H1 (cell line): ENCODE data around the gene CPA4. TPM values are rescaled to one million over a fixed set of nuclear protein-coding genes. Genes with fewer than 3 reads are reported as not detected.

Experiments
- CTCF ChIA-PET: fragments of 300-600 bp; sonication (Branson Sonifier 250); formaldehyde crosslinking; loops from one replicate; lab custom pipeline; 2021; ENCODE audit not compliant: partially characterized antibody; lab: Charles Lee
- POLR2A ChIA-PET: fragments of 300-600 bp; sonication (Branson Sonifier 250); formaldehyde crosslinking; loops from one replicate; lab custom pipeline; 2021; ENCODE audit warnings: inconsistent platforms; ENCODE audit not compliant: partially characterized antibody; lab: Charles Lee
- DNase-seq, 2 experiments: peaks; one replicate each; pipeline versions ENCODE4 v3.0.0 to v3.0.0-alpha.2; 2010 to 2022; ENCODE audit warnings: low spot score in 2 of 2, low read depth in 1 of 2, mixed read lengths in 1 of 2
- FAIRE-seq: peaks from 2 replicates; lab custom pipeline; 2011; peaks lifted over from hg19 to GRCh38; lab: Jason Lieb, UNC
- H2AFZ ChIP-seq: 2 replicates; pipeline ENCODE4 v1.8.1; 2012; ENCODE audit warnings: low read length, inconsistent platforms
- H2AK5ac ChIP-seq: 2 replicates; pipeline ENCODE4 v1.6.1; 2013; ENCODE audit warnings: low read depth, low read length
- H2BK120ac ChIP-seq: replicated peaks from 2 replicates; pipeline ENCODE3; 2013; ENCODE audit warnings: low read depth, low read length, inconsistent platforms
- H2BK12ac ChIP-seq: 2 replicates; pipeline ENCODE4 v1.6.1; 2013; ENCODE audit warnings: low read depth, low read length
- H2BK15ac ChIP-seq: 2 replicates; pipeline ENCODE4 v1.6.1; 2013; ENCODE audit warnings: low read length
- H2BK20ac ChIP-seq: 2 replicates; pipeline ENCODE4 v1.6.1; 2013; ENCODE audit warnings: low read length
- H2BK5ac ChIP-seq: 2 replicates; pipeline ENCODE4 v1.6.1; 2013; ENCODE audit warnings: low read depth, low read length
- H3K14ac ChIP-seq: 2 replicates; pipeline ENCODE4 v1.6.1; 2013; ENCODE audit warnings: inconsistent platforms; ENCODE audit not compliant: insufficient read length
- H3K18ac ChIP-seq: 2 replicates; pipeline ENCODE4 v1.6.1; 2013; ENCODE audit warnings: low read length; ENCODE audit errors: extremely low read depth
- H3K23ac ChIP-seq: 2 replicates; pipeline ENCODE4 v1.6.1; 2013; ENCODE audit warnings: inconsistent platforms; ENCODE audit not compliant: insufficient read length
- H3K23me2 ChIP-seq: 2 replicates; pipeline ENCODE4 v1.6.1; 2013; ENCODE audit warnings: low read depth, low read length
- H3K27ac ChIP-seq: 2 replicates; pipeline ENCODE4 v1.6.1; 2011; ENCODE audit warnings: low read depth, low read length, inconsistent platforms
- H3K27me3 ChIP-seq, 4 experiments: replicated peaks in 1 of 4; 1 replicate in 1 of 4; 2 replicates in 3 of 4; pipeline versions ENCODE4 v1.6.1 to v1.8.1; 2011 to 2013; ENCODE audit warnings: low read length in 3 of 4, mild to moderate bottlenecking in 3 of 4, inconsistent platforms in 2 of 4, mixed read lengths in 2 of 4, moderate library complexity in 1 of 4; ENCODE audit not compliant: control insufficient read depth in 3 of 4, insufficient read depth in 3 of 4; ENCODE audit errors: extremely low read depth in 1 of 4
- H3K36me3 ChIP-seq, 4 experiments: 2 replicates each; pipeline versions ENCODE4 v1.6.1 to v1.8.1; 2011 to 2013; ENCODE audit warnings: mild to moderate bottlenecking in 4 of 4, low read length in 3 of 4, moderate library complexity in 2 of 4, control low read depth in 1 of 4, inconsistent platforms in 1 of 4; ENCODE audit not compliant: insufficient read depth in 4 of 4, control insufficient read depth in 2 of 4
- H3K4ac ChIP-seq: replicated peaks from 2 replicates; pipeline ENCODE3; 2013; ENCODE audit warnings: low read length, low read depth, mixed read lengths, inconsistent platforms; ENCODE audit not compliant: insufficient read length
- H3K4me1 ChIP-seq, 4 experiments: replicated peaks in 1 of 4; 1 replicate in 1 of 4; 2 replicates in 3 of 4; pipeline versions ENCODE4 v1.6.1 to v1.8.1; 2011 to 2013; ENCODE audit warnings: low read length in 3 of 4, inconsistent platforms in 2 of 4, mixed read lengths in 1 of 4; ENCODE audit not compliant: insufficient read depth in 4 of 4, control insufficient read depth in 3 of 4
- H3K4me2 ChIP-seq, 2 experiments: 2 replicates each; pipeline versions ENCODE4 v1.6.1 to v1.8.1; 2011 to 2013; ENCODE audit warnings: low read depth in 2 of 2, low read length in 2 of 2, control low read depth in 1 of 2, inconsistent platforms in 1 of 2, mild to moderate bottlenecking in 1 of 2; ENCODE audit not compliant: insufficient read depth in 1 of 2
- H3K4me3 ChIP-seq, 4 experiments: fragments of 200-600, 300-600 bp in 1 of 4; sonication (generic), shearing (Covaris generic), sonication (Bioruptor Twin) in 1 of 4; 2 replicates each; pipeline versions ENCODE4 v1.5.1 to v1.8.1; 2011 to 2016; ENCODE audit warnings: low read length in 4 of 4, low read depth in 3 of 4, control low read depth in 2 of 4, inconsistent platforms in 2 of 4, mild to moderate bottlenecking in 2 of 4, mixed read lengths in 1 of 4, moderate library complexity in 1 of 4; ENCODE audit not compliant: insufficient read depth in 2 of 4; ENCODE audit errors: extremely low read depth in 1 of 4
- H3K56ac ChIP-seq: replicated peaks from 2 replicates; pipeline ENCODE3; 2013; ENCODE audit warnings: low read depth, mild to moderate bottlenecking, mixed read lengths, low read length, inconsistent platforms; ENCODE audit not compliant: insufficient read length
- H3K79me1 ChIP-seq: 2 replicates; pipeline ENCODE4 v1.6.1; 2013; ENCODE audit warnings: low read depth, low read length, control low read depth
- H3K79me2 ChIP-seq, 2 experiments: 2 replicates each; pipeline versions ENCODE4 v1.6.1 to v1.8.1; 2012 to 2013; ENCODE audit warnings: low read length in 2 of 2, mild to moderate bottlenecking in 2 of 2, inconsistent platforms in 1 of 2; ENCODE audit not compliant: insufficient read depth in 2 of 2, control insufficient read depth in 1 of 2
- H3K9ac ChIP-seq, 4 experiments: replicated peaks in 1 of 4; 1 replicate in 1 of 4; 2 replicates in 3 of 4; pipeline versions ENCODE4 v1.6.1 to v1.8.1; 2011 to 2013; ENCODE audit warnings: low read depth in 3 of 4, low read length in 3 of 4, control low read depth in 2 of 4, mild to moderate bottlenecking in 2 of 4, moderate library complexity in 2 of 4, inconsistent platforms in 1 of 4; ENCODE audit errors: extremely low read depth in 1 of 4
- H3K9me3 ChIP-seq, 2 experiments: 2 replicates each; pipeline versions ENCODE4 v1.6.1 to v1.8.1; 2012 to 2013; ENCODE audit warnings: mild to moderate bottlenecking in 2 of 2, moderate library complexity in 2 of 2, control low read depth in 1 of 2, inconsistent platforms in 1 of 2, low read depth in 1 of 2, low read length in 1 of 2, mixed read lengths in 1 of 2; ENCODE audit not compliant: insufficient read depth in 2 of 2
- H4K20me1 ChIP-seq, 2 experiments: replicated peaks in 1 of 2; 2 replicates each; pipeline versions ENCODE3 to v1.8.1; 2011 to 2013; ENCODE audit warnings: inconsistent platforms in 2 of 2, low read length in 2 of 2, mild to moderate bottlenecking in 1 of 2; ENCODE audit not compliant: insufficient read depth in 2 of 2, control insufficient read depth in 1 of 2
- H4K5ac ChIP-seq: 2 replicates; pipeline ENCODE4 v1.6.1; 2013; ENCODE audit warnings: low read length, low read depth, mixed read lengths, inconsistent platforms; ENCODE audit not compliant: insufficient read length
- H4K8ac ChIP-seq: 2 replicates; pipeline ENCODE4 v1.8.0; 2013; ENCODE audit warnings: mild to moderate bottlenecking, moderate library complexity, low read length, inconsistent platforms; ENCODE audit not compliant: insufficient read depth; ENCODE audit errors: extremely low read depth
- H4K91ac ChIP-seq: replicated peaks from 2 replicates; pipeline ENCODE3; 2013; ENCODE audit warnings: low read length, mixed read lengths, inconsistent platforms; ENCODE audit not compliant: insufficient read length
- BCL11A ChIP-seq, 2 experiments: IDR thresholded peaks; one replicate each; pipeline ENCODE4 v1.6.1; 2011; ENCODE audit warnings: low read depth in 2 of 2, low read length in 2 of 2, mild to moderate bottlenecking in 2 of 2
- EP300 ChIP-seq, 2 experiments: IDR thresholded peaks; 1 replicate in 1 of 2; 2 replicates in 1 of 2; pipeline ENCODE4 v1.6.1; 2011 to 2012; ENCODE audit warnings: low read depth in 2 of 2, low read length in 2 of 2, mild to moderate bottlenecking in 2 of 2, borderline replicate concordance in 1 of 2, inconsistent platforms in 1 of 2, moderate library complexity in 1 of 2
- HDAC2 ChIP-seq, 2 experiments: fragments of 300-600 bp in 1 of 2; sonication (generic) in 1 of 2; IDR thresholded peaks; 2 replicates each; pipeline ENCODE4 v1.6.1; 2011 to 2012; ENCODE audit warnings: low read depth in 2 of 2, low read length in 2 of 2, mild to moderate bottlenecking in 2 of 2, moderate library complexity in 2 of 2, borderline replicate concordance in 1 of 2, inconsistent platforms in 1 of 2
- NANOG ChIP-seq: IDR thresholded peaks from 2 replicates; pipeline ENCODE4 v1.6.1; 2011; ENCODE audit warnings: low read length, low read depth, mild to moderate bottlenecking, inconsistent platforms; ENCODE audit not compliant: insufficient read depth, poor library complexity, severe bottlenecking
- SP1 ChIP-seq: IDR thresholded peaks from 2 replicates; pipeline ENCODE4 v1.6.1; 2011; ENCODE audit warnings: low read depth, low read length
- TAF1 ChIP-seq: IDR thresholded peaks from 2 replicates; pipeline ENCODE4 v1.6.1; 2011; ENCODE audit warnings: mild to moderate bottlenecking, low read depth, low read length
- WGBS, 2 experiments: shearing (Covaris generic) in 1 of 2; methylation state at CpG; one replicate each; pipeline versions ENCODE4 v1.1.6 to v1.1.7; 2013 to 2015; ENCODE audit warnings: low lambda C conversion rate in 2 of 2, mixed read lengths in 2 of 2, inconsistent platforms in 1 of 2, low coverage in 1 of 2, missing lambda C conversion rate in 1 of 2; ENCODE audit not compliant: insufficient replicate concordance in 2 of 2, insufficient coverage in 1 of 2, insufficient read length in 1 of 2; ENCODE audit errors: extremely low coverage in 1 of 2, missing lambda C conversion rate in 1 of 2; 5-methylcytosine and 5-hydroxymethylcytosine counted together
- polyA plus RNA-seq, 7 experiments: library from polyadenylated mRNA; depleted of rRNA in 3 of 7; stranded (reverse) in 5 of 7; unstranded in 2 of 7; fragments of >200 nt in 5 of 7; fragments of 200-250 nt in 2 of 7; gene quantifications; 1 replicate in 5 of 7; 2 replicates in 1 of 7; 4 replicates in 1 of 7; pipeline versions ENCODE4 v1.2.1 to v1.2.3, GENCODE V29; 2011 to 2013; ENCODE audit warnings: missing spikeins in 2 of 7, mixed read lengths in 2 of 7
- total RNA-seq: library from RNA; stranded (reverse); fragmentation: NEBNext Ultra II Directional; extraction: Animal tissue kit (Norgen Biotek cat#: 25700); gene quantifications from 2 replicates; pipeline ENCODE4 v1.2.1, GENCODE V29; 2021

The CPA4 gene
- total and polyA plus RNA-seq, 2 of the 8 experiments (the other 6 are each of a cell fraction or from before 2014, with no cell fraction given), result 0.03 TPM; not detected in 1

DNA sequence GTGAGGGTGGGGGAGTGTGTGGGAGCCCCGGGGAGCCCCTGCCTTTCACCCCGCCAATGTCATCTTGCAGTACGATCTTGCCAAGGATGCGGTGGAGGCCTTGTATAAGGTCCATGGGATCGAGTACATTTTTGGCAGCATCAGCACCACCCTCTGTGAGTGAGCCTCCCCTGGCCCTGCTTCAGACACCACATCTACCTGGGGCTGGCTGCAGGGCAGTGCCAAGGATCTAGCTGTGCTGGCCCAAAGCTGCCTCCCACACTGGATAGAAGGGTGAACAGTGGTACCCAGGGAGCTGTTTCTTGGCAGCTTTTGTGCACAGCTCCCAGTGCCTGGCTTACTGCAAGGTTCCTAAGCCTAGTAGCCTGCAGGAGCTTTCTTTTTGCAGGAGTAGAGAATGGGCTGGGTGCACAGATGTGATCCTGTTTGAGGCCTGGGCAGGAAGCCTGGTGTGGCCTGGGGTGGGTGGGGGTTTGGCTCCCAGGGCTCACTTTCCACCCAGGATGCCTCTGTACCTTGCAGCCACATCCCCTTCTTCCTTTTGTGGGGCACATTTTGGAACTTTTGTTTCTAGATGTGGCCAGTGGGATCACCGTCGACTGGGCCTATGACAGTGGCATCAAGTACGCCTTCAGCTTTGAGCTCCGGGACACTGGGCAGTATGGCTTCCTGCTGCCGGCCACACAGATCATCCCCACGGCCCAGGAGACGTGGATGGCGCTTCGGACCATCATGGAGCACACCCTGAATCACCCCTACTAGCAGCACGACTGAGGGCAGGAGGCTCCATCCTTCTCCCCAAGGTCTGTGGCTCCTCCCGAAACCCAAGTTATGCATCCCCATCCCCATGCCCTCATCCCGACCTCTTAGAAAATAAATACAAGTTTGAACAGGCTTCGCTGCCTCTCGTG, 75.1 kb downstream of the CPA4 start:
- H2BK120ac ChIP-seq, result no peak overlapping the region
- no peak overlapping the region for H3K23ac ChIP-seq
- no peak overlapping the region for H3K4ac ChIP-seq
- peak overlapping the region; percentile 39 for H4K91ac ChIP-seq
- CTCF ChIA-PET, result interaction anchor here (0.7 to 11.6 kb wide), 2 partner anchors 11 to 95 kb away, joined by 4 to 59 read pairs; partner anchors contain the start of gene CPA1
- no peak overlapping the region for H4K5ac ChIP-seq
- H3K27me3 ChIP-seq, result no peaks in the 10 kb centered on the region; a peak in 1 of 7 replicates
- H2BK20ac ChIP-seq, result no peak overlapping the region
- no peaks in the 10 kb centered on the region for H3K79me1 ChIP-seq
- H3K4me2 ChIP-seq, result no peak overlapping the region
- H4K8ac ChIP-seq, result peak overlapping the region; percentile 80; the same call in 1 of the 2 replicates
- FAIRE-seq (no peak), DNase-seq (no peak)
- no peak overlapping the region for H2BK5ac ChIP-seq
- POLR2A ChIA-PET, result no interaction called here
- WGBS, 2 experiments, result 93% methylated on average over 19 of the region's 19 CpGs; no CpG with 5 or more reads in 1 of the 2 experiments
- H3K27ac ChIP-seq, result no peak overlapping the region
- H3K56ac ChIP-seq, result no peak overlapping the region
- H3K9ac ChIP-seq, result no peak overlapping the region
- no peaks in the 10 kb centered on the region for H4K20me1 ChIP-seq
- H3K79me2 ChIP-seq, result no peaks in the 10 kb centered on the region
- no peaks in the 10 kb centered on the region for H3K23me2 ChIP-seq
- no peaks in the 10 kb centered on the region for H3K9me3 ChIP-seq
- H2AK5ac ChIP-seq, result 0 out of 2 replicates have a peak overlapping the region, but pooled peaks have one; percentile 24
- no peaks in the 10 kb centered on the region for H3K36me3 ChIP-seq
- no peak overlapping the region for H3K18ac ChIP-seq
- no peak overlapping the region for H2AFZ ChIP-seq
- no peak overlapping the region for H3K14ac ChIP-seq
- H3K4me1 ChIP-seq, result peaks cover 0 to 8% (median 0%) of the 10 kb centered on the region in 4 experiments; a peak in 4 of 7 replicates
- no peak overlapping the region for H2BK15ac ChIP-seq
- H3K4me3 ChIP-seq, result no peak overlapping the region
- no peak overlapping the region for H2BK12ac ChIP-seq
- TF ChIP-seq BCL11A (IDR thresholded peaks at IDR 0.05; ENCODE audit: low read depth in 2 of 2, low read length in 2 of 2) (no peak), EP300 (IDR thresholded peaks at IDR 0.05; ENCODE audit: borderline replicate concordance in 1 of 2, low read depth in 2 of 2, low read length in 2 of 2) (no peak), TAF1 (no peak), SP1 (no peak), NANOG (no peak), HDAC2 (IDR thresholded peaks at IDR 0.05; ENCODE audit: borderline replicate concordance in 1 of 2, low read depth in 2 of 2, low read length in 2 of 2) (no peak)
